Raji (cell line): ENCODE data around the gene UQCC2.

ENCODE experiments used
- POLR2A ChIP-seq: IDR thresholded peaks from 2 replicates; pipeline ENCODE4 v1.6.1; 2011; ENCODE audit warnings: low read depth, low read length, control low read depth; ENCODE audit not compliant: insufficient read depth

Gene UQCC2

DNA sequence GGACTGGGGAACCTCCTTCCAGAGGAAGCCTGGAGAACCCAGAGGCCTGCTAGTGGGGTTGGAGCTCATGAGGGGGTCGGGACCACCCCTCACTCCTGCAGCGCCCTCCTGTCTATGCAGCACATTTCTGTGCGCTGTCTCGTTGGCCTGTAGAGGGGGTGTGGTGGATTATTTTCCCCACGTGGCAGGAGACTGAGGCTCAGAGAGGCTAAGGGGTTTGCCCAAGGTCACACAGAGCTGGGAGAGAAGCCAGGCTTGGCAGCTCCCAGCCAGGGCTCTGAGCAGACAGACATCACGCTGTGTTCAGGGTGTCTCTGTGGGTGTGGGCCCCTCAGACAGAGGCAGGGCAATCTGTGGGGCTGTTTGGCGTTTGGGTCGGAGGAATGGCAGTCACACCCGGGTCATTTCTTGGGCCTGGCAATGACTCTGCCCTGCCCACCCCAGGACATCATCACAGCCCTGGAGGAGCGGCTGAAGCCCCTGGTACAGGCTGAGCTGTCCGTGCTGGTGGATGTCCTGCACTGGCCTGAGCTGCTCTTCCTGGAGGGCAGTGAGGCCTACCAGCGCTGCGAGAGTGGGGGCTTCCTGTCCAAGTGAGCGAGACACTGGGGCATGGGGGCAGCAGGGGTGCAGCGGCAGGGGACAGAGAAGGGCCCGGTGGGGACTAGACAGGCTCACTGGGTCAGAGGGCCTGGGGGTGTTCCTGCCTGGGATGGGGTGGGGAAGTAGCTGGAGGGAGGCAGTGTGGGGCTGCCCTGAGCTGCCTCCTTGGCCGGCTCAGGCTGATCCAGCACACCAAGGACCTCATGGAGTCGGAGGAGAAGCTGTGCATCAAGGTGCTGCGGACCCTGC lies 27.7 kb downstream of the UQCC2 start:
- TF ChIP-seq POLR2A: no peak

DNA sequence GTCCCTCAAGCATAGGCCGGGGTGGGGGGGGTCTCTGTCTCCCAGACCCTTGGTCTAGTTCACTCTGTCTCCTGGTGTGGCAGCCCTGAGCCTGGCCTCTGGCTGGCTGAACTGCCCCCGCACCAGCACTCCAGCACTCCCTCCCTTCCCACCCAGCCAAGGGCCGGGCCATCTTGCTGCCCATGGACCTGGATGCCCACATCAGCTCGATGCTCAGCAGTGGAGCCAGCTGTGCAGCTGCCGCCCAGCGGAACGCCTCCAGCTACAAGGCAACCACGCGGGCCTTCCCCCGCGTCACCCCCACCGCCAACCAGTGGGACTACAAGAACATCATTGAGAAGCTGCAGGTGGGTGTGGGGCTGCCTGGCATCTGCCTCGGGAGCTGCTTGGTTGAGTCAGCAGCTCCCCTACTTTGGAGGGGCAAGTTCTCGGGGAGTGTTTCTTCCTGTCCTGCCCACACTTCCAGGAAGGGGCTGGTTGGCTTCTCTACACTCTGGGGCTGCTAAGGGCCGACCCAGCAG lies 28.4 kb downstream of the UQCC2 start:
- no peak for TF ChIP-seq POLR2A

DNA sequence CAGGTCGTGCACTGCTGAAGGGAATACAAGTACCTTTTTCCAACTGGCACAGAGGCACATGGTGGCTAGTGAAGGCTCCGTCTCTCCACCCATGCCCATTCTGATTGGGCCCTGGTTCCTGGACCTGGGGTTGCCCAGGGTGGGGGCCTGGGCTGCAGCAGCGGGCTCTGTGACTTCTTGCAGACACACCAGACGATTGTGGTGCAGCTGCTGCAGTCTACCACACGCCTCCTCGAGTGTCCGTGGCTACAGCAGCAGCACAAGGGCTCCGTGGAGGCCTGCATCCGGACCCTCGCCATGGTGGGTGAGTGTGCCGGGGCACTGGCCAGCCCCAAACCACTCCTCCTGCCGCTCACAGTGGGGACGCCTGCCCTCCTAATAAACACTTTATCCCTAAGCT lies 29.2 kb downstream of the UQCC2 start:
- no peak for TF ChIP-seq POLR2A

DNA sequence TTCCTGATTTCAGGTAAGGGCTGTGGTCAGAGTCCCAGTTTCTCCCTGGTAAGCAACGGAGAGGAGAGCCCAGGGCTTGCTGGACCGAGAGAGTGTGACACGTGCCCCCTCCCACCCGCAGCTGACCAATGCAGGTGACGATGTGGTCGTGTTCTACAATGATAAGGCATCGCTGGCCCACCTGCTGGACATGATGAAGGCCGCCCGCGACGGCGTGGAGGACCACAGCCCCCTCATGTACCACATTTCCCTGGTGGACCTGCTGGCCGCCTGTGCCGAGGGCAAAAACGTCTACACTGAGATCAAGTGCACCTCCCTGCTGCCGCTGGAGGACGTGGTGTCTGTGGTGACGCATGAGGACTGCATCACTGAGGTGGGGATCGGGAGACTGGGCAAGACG lies 31.7 kb downstream of the UQCC2 start:
- TF ChIP-seq POLR2A: no peak

DNA sequence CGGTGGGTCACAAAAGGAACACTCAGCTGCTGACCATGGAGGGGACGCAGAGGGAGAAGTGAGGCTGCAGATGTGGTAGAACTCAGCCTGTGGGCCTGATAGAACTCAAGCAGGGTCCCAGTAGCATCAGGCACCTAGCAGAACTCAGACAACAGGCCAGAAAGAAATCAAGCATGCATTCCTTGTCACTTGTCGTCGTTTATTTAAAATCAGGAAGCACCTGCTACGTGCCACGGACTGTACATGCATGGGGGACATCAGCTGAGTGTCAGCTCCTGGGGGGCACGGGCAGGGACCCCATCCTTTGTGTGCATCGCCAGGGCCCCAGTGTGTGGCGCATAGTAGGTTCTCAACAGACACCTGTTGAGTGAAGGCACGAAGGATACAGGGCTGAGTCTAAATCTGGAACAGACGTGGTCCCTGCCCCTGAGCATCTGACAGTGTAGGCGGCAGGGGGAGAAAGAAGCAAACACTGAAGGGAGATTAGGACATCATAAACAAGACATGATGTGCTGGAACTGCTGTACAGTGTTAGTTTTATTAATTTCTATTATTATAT lies 32.5 kb downstream of the UQCC2 start:
- no peak for TF ChIP-seq POLR2A

DNA sequence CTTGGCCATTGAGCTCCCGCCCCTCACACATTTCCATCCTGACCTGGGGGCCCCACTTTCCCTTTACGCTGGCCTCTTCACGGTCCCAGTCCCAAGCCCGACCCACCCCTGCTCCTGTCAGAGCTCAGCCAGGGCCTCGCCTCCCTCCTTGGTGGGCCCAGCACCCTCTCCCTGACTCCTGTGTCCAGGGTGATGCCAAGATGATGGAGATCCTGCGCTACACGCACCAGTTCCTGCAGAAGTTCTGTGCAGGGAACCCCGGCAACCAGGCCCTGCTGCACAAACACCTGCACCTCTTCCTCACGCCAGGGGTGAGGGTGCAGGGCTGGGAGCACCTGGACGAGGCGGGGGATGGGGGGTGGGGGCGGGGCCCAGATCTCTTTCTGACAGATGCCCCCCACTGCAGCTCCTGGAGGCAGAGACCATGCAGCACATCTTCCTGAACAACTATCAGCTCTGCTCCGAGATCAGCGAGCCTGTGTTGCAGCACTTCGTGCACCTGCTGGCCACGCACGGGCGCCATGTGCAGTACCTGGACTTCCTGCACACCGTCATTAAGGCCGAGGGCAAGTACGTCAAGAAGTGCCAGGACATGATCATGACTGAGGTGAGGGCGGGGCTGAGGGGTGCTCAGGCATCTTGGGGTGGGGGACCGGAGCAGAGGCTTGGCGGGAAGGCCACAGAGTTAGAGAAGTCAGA lies 33.1 kb downstream of the UQCC2 start:
- TF ChIP-seq POLR2A: no peak

DNA sequence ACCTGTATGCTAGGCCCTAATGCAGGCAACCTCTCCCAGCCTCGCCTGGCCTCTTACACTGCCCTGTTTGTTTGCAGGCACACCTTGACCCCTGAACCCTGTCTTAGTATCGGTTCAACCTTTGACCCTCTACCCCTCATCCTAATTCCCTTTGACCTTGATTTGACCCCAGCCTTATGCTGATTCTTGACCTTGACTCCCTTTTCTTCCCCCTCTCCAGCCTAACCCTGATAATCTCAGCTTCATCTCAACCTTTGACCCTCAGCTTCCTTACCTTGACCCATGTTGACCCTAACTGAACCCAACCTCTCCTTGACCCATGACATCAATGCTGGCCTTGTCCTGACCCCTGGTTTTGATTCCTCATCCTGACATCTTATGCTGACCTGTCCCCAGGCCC lies 33.8 kb downstream of the UQCC2 start:
- TF ChIP-seq POLR2A: no peak

DNA sequence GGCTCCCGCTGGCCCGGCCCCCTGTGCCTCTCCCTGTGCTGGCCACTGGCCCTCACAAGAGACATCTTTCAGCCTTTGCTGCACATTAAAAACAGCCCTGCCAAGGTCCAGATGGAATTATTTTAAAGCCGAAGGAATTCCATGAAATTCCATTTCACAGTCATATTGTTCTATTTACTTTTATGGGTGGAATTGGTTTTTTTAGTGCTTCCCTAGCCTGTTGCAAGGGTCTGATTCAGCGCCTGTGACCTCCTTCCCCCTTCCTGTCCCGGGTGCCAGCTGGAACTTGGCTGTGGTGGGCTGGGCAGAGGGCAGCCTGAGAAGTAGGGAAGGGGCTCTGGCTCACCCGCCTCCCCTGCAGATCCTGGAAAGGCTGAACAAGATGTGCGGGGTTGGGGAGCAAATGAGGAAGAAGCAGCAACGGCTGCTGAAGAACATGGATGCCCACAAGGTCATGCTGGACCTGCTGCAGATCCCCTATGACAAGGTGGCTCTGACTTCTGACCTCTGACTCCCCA lies 34.3 kb downstream of the UQCC2 start:
- no peak for TF ChIP-seq POLR2A

DNA sequence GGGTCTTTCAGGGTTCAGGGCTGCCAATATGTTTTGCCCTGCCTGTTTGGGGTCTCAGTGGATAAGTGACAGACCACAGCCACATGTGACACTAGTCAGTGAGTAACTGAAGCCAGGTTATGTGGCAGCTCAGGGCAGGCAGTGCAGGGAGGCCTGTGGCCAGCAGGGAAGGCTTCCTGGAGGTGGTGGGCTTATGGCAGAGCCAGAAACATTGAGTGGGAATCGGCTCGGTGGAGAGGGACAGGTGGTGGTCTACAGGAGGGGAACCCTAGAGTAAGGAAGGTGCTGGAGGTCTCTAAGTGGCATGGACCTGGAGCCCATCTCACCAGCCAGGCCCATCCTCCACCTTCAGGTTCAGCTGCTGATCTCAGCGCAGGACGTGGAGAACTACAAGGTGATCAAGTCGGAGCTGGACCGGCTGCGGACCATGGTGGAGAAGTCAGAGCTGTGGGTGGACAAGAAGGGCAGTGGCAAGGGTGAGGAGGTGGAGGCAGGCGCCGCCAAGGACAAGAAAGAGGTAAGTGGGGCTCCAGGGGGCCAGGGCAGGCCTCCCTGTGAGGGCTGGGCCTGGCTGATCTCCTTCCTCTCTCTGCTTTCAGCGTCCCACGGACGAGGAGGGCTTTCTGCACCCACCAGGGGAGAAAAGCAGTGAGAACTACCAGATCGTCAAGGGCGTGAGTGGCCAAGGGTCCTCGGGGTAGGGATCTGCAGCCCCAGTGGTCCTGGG lies 34.9 kb downstream of the UQCC2 start:
- TF ChIP-seq POLR2A: no peak

DNA sequence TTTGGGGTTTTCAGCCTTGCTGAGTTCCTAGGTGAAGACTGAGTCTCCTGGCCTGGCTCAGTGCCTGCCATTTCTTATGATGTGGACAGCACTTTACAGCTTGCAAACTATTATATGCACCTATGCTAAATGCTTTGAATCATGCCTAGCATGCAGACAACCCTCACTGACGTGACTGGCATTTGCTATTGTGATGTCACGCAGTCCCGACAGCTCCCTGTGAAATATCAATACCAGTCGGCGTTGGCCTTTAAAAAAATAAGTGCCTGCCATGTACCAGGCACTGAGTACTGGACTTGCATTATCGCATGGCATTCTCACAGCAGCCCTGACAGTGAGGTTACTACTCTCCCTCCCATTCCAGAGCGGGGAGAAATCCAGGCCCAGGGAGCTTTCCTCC lies 35.5 kb downstream of the UQCC2 start:
- no peak for TF ChIP-seq POLR2A

DNA sequence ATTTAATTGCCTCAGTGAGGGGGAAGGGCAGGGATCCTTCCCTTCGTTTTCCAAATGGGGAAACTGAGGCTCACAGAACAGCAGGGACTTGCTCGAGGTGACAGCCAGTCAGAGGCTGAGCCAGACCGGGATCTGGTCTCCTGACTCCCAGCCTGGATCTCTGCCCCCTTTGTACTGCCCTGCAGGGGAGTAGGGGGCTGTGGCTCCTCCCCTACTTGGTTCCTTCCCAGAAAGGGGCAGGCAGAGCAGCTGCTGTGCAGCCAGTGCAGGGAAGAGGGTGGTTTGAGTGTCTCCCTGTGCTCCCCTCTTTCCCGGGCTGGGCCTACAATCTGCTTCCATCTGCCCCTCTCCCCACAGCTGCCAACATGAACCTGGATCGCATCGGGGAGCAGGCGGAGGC lies 37.6 kb downstream of the UQCC2 start:
- TF ChIP-seq POLR2A: no peak

DNA sequence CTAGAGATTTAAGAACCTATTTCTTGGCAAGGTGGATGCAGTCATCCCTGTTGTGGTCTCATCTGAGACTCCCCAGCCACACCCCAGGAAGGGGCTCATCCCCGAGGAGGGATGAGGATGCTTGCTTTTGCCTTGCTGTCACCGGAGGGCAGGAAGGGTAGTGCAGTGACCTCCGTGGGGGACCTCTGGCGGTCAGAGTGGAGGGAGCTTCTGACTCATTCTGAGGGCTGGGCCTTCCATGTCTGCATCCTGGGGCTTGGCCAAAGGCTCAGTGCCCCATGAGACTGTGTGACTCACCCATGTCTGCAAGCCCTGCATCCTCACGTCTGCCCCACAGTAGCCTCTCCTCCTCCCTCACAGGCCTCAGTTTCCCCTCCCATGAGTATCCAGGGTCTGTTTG lies 38.7 kb downstream of the UQCC2 start:
- TF ChIP-seq POLR2A: no peak

DNA sequence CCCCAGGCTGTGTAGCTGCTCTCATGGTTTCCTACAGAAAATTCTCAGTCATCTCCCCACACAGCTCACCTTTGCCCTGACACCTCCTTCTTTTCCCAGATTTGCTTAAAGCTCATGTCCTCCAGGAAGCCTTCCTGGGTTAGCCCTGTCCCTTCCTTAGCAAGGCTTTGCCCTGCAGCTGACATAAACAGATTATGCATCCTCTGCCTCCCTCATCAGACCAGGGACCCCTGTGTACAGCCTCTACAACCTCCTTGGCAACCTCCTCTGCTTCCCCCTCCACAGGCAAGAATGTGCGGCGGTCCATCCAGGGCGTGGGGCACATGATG lies 39.8 kb downstream of the UQCC2 start:
- TF ChIP-seq POLR2A: no peak

DNA sequence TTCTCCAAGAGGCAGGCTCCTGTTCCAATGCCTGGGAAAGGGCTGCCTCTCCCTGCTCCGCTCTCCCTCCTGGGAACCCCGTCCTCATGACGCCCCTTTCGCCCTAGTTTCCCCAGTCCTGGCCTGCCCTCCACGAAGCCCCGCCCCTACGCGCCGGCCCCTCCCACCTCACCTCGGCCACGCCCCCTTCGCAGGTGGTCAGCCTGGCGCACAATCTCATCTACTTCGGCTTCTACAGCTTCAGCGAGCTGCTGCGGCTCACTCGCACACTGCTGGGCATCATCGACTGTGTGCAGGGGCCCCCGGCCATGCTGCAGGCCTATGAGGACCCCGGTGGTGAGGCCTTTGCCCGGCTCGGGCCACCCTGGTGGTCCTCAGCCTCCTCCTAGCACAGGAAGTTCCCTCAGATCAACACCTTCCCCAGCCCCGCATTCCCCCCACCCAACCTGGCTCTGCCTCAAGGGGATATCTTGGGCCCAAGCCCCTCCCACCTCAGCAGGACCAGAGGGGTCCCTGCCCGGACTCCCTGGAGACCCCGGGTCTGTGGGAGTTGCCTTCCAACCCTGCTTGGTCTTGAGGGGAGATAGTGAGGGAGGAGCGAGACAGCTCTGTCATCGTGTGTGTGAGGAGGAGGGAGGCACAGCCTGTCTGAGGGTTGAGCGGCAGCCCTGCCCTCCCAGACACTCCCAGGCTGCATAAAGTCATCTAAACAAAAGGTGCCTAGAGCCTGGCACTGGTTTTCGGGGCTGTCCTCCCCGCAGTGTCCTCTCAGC lies 40.3 kb downstream of the UQCC2 start:
- TF ChIP-seq POLR2A: no peak
